HG02870 (cell line): ENCODE data around the gene OR11L1.

Experiments used
- ATAC-seq: cut with Tn5 transposase; IDR thresholded peaks from one replicate; pipeline ENCODE4 v1.9.1; 2021; ENCODE audit warnings: mild to moderate bottlenecking, moderate library complexity; ENCODE audit not compliant: unreplicated experiment

The OR11L1 gene

DNA sequence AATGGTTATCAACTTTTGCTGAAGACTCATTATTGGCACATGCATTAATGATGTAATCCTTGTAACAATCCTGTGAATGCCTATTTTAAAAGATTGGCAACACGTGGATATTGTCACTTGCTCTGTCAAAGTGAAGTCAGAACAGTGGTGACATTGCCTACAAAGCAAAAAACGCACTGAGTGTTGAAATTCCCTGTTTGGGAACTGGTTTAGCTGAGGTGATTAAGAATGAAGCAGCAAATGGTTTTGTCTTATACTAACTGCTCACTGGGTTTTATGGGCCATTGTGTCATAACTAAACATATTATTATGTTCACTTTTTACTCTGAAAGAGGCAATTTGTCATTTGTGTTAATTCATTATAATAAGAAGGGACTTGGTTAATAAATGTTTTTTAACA is 29.1 kb downstream of the OR11L1 start:
- no peak for ATAC-seq

GRCh38 chr1:247797518-247797917 is 44.2 kb downstream of the OR11L1 start:
- no peak for ATAC-seq
